ENCODE measurements around the gene RFFL. TPM values are rescaled to one million over a fixed set of nuclear protein-coding genes. Genes with fewer than 3 reads are reported as not detected.

Gene RFFL
- total RNA-seq, 1 experiment from 2014 or later, result 30.3 TPM

GRCh38 chr17:34980353-34980680 is 83.2 kb downstream of the RFFL start, which contains the start of gene LIG3:
LIG3 (plus strand) TSS chr17:34980512; CDS start chr17:34983006, 2,494 bp downstream.
- Mint-ChIP-seq H3K9me3 (no peaks in the 10 kb centered on the region), H3K4me1 (peaks cover 26% of the 10 kb centered on the region), H3K36me3 (peaks cover 22% of the 10 kb centered on the region), H3K4me3 (peak within 1 kb of the TSS; percentile 93), H3K27me3 (ENCODE audit: low read depth) (no peaks in the 10 kb centered on the region; the same call in 1 of the 2 replicates), H3K27ac (peak within 1 kb of the TSS; percentile 99)
- ATAC-seq, result peak; percentile 79
- POLR2A ChIA-PET, result interaction anchor here (0.6 to 1.2 kb wide), 2 partner anchors 19 to 454 kb away, joined by 3 read pairs; partner anchors contain the start of genes CCT6B and ZNF830
- peak; percentile 95 for DNase-seq (ENCODE audit: low spot score)
- CTCF ChIA-PET, result interaction anchor here (0.9 to 1.2 kb wide), 2 partner anchors 140 to 438 kb away, joined by 3 read pairs; no protein-coding TSS in a partner anchor
- TF ChIP-seq ELF4 (CRISPR knock-in tag; IDR thresholded peaks at IDR 0.05; ENCODE audit: low read depth), result no peak
- peak; percentile 97 for TF ChIP-seq MAX (CRISPR knock-in tag; IDR thresholded peaks at IDR 0.05)
- no peak for TF ChIP-seq OVOL2 (CRISPR knock-in tag; IDR thresholded peaks at IDR 0.05; ENCODE audit: borderline replicate concordance)
- no peak for TF ChIP-seq ZBTB21 (CRISPR knock-in tag; IDR thresholded peaks at IDR 0.05; ENCODE audit: borderline replicate concordance)
- TF ChIP-seq, protein P1, sequence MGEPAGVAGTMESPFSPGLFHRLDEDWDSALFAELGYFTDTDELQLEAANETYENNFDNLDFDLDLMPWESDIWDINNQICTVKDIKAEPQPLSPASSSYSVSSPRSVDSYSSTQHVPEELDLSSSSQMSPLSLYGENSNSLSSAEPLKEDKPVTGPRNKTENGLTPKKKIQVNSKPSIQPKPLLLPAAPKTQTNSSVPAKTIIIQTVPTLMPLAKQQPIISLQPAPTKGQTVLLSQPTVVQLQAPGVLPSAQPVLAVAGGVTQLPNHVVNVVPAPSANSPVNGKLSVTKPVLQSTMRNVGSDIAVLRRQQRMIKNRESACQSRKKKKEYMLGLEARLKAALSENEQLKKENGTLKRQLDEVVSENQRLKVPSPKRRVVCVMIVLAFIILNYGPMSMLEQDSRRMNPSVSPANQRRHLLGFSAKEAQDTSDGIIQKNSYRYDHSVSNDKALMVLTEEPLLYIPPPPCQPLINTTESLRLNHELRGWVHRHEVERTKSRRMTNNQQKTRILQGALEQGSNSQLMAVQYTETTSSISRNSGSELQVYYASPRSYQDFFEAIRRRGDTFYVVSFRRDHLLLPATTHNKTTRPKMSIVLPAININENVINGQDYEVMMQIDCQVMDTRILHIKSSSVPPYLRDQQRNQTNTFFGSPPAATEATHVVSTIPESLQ (CRISPR knock-in tag; IDR thresholded peaks at IDR 0.05), result no peak
- TF ChIP-seq, protein P2, sequence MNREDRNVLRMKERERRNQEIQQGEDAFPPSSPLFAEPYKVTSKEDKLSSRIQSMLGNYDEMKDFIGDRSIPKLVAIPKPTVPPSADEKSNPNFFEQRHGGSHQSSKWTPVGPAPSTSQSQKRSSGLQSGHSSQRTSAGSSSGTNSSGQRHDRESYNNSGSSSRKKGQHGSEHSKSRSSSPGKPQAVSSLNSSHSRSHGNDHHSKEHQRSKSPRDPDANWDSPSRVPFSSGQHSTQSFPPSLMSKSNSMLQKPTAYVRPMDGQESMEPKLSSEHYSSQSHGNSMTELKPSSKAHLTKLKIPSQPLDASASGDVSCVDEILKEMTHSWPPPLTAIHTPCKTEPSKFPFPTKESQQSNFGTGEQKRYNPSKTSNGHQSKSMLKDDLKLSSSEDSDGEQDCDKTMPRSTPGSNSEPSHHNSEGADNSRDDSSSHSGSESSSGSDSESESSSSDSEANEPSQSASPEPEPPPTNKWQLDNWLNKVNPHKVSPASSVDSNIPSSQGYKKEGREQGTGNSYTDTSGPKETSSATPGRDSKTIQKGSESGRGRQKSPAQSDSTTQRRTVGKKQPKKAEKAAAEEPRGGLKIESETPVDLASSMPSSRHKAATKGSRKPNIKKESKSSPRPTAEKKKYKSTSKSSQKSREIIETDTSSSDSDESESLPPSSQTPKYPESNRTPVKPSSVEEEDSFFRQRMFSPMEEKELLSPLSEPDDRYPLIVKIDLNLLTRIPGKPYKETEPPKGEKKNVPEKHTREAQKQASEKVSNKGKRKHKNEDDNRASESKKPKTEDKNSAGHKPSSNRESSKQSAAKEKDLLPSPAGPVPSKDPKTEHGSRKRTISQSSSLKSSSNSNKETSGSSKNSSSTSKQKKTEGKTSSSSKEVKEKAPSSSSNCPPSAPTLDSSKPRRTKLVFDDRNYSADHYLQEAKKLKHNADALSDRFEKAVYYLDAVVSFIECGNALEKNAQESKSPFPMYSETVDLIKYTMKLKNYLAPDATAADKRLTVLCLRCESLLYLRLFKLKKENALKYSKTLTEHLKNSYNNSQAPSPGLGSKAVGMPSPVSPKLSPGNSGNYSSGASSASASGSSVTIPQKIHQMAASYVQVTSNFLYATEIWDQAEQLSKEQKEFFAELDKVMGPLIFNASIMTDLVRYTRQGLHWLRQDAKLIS (CRISPR knock-in tag; IDR thresholded peaks at IDR 0.05; ENCODE audit: borderline replicate concordance), result no peak
- TF ChIP-seq, protein P3, sequence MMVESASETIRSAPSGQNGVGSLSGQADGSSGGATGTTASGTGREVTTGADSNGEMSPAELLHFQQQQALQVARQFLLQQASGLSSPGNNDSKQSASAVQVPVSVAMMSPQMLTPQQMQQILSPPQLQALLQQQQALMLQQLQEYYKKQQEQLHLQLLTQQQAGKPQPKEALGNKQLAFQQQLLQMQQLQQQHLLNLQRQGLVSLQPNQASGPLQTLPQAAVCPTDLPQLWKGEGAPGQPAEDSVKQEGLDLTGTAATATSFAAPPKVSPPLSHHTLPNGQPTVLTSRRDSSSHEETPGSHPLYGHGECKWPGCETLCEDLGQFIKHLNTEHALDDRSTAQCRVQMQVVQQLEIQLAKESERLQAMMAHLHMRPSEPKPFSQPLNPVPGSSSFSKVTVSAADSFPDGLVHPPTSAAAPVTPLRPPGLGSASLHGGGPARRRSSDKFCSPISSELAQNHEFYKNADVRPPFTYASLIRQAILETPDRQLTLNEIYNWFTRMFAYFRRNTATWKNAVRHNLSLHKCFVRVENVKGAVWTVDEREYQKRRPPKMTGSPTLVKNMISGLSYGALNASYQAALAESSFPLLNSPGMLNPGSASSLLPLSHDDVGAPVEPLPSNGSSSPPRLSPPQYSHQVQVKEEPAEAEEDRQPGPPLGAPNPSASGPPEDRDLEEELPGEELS (CRISPR knock-in tag; IDR thresholded peaks at IDR 0.05), result no peak
- no peak for TF ChIP-seq TP53 (CRISPR knock-in tag; IDR thresholded peaks at IDR 0.05)
- TF ChIP-seq CDX4 (CRISPR knock-in tag; IDR thresholded peaks at IDR 0.05; ENCODE audit: borderline replicate concordance), result no peak
- TF ChIP-seq NFATC4 (CRISPR knock-in tag; IDR thresholded peaks at IDR 0.05), result no peak
- TF ChIP-seq, protein P4, sequence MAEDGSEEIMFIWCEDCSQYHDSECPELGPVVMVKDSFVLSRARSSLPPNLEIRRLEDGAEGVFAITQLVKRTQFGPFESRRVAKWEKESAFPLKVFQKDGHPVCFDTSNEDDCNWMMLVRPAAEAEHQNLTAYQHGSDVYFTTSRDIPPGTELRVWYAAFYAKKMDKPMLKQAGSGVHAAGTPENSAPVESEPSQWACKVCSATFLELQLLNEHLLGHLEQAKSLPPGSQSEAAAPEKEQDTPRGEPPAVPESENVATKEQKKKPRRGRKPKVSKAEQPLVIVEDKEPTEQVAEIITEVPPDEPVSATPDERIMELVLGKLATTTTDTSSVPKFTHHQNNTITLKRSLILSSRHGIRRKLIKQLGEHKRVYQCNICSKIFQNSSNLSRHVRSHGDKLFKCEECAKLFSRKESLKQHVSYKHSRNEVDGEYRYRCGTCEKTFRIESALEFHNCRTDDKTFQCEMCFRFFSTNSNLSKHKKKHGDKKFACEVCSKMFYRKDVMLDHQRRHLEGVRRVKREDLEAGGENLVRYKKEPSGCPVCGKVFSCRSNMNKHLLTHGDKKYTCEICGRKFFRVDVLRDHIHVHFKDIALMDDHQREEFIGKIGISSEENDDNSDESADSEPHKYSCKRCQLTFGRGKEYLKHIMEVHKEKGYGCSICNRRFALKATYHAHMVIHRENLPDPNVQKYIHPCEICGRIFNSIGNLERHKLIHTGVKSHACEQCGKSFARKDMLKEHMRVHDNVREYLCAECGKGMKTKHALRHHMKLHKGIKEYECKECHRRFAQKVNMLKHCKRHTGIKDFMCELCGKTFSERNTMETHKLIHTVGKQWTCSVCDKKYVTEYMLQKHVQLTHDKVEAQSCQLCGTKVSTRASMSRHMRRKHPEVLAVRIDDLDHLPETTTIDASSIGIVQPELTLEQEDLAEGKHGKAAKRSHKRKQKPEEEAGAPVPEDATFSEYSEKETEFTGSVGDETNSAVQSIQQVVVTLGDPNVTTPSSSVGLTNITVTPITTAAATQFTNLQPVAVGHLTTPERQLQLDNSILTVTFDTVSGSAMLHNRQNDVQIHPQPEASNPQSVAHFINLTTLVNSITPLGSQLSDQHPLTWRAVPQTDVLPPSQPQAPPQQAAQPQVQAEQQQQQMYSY (CRISPR knock-in tag; IDR thresholded peaks at IDR 0.05), result no peak
- no peak for TF ChIP-seq CREB1 (CRISPR knock-in tag; IDR thresholded peaks at IDR 0.05)
- TF ChIP-seq ATF2 (CRISPR knock-in tag; IDR thresholded peaks at IDR 0.05; ENCODE audit: borderline replicate concordance, low read depth), result no peak; the same call in 1 of the 2 replicates
- TF ChIP-seq SOX15 (CRISPR knock-in tag; IDR thresholded peaks at IDR 0.05), result no peak
- TF ChIP-seq TEAD4 (CRISPR knock-in tag; IDR thresholded peaks at IDR 0.05), result no peak
- TF ChIP-seq, protein P5, sequence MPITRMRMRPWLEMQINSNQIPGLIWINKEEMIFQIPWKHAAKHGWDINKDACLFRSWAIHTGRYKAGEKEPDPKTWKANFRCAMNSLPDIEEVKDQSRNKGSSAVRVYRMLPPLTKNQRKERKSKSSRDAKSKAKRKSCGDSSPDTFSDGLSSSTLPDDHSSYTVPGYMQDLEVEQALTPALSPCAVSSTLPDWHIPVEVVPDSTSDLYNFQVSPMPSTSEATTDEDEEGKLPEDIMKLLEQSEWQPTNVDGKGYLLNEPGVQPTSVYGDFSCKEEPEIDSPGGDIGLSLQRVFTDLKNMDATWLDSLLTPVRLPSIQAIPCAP (CRISPR knock-in tag; IDR thresholded peaks at IDR 0.05), result no peak
- no peak; the same call in 1 of the 2 replicates for TF ChIP-seq TEAD1 (CRISPR knock-in tag; IDR thresholded peaks at IDR 0.05)
- no peak for TF ChIP-seq GTF2I (CRISPR knock-in tag; conservative IDR thresholded peaks at IDR 0.05)
- peak; percentile 62; the same call in 1 of the 2 replicates for TF ChIP-seq NFE2L1 (CRISPR knock-in tag; IDR thresholded peaks at IDR 0.05)
- TF ChIP-seq ETV6 (CRISPR knock-in tag; IDR thresholded peaks at IDR 0.05), result no peak
- no peak for TF ChIP-seq SMAD4 (CRISPR knock-in tag; IDR thresholded peaks at IDR 0.05)
- TF ChIP-seq ATF1 (CRISPR knock-in tag; IDR thresholded peaks at IDR 0.05), result peak; percentile 50; the same call in 1 of the 2 replicates
- TF ChIP-seq ZSCAN18 (CRISPR knock-in tag; IDR thresholded peaks at IDR 0.05), result no peak

Measured in WTC11 (cell line).